ENCODE results near the gene ZNF326. TPM values are rescaled to one million over a fixed set of nuclear protein-coding genes. Genes with fewer than 3 reads are reported as not detected.

ZNF326 gene
- total and polyA plus RNA-seq, 2 of the 8 experiments (the other 6 are each of a cell fraction or from before 2014, with no cell fraction given), result 12.2 to 30.6 TPM

DNA sequence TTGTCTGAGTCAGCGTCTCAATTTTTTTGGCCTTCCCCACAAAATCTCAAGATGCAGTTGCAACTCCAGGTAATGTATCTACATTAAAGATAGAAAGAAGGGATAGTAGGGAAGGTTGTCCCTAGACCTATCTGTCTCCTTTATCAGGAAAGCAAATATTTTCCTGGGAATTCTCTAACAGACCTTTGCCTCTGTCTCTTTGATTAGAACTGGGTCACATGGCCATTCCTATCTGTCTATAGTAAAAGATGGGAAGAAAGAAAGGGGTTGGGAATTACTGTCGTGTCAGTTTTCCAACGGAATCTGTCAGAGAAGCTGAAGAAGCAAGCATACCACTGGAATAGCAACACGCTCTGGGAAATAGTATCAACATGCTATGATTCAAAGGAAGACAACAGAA, 48.7 kb downstream of the ZNF326 start:
- WGBS, 2 experiments (ENCODE audit: extremely low coverage in 1 of 2, insufficient coverage in 1 of 2, insufficient read length in 1 of 2, insufficient replicate concordance in 2 of 2, low coverage in 1 of 2, low lambda C conversion rate in 2 of 2, missing lambda C conversion rate in 1 of 2), result 90% methylated on average over 4 of the region's 4 CpGs; no CpG with 5 or more reads in 1 of the 2 experiments
- FAIRE-seq, result no peak

More for the DNA sequence above, 48.7 kb downstream of the ZNF326 start:
- ChIA-PET POLR2A (ENCODE audit: partially characterized antibody) (interaction anchor here (0.7 kb wide), 1 partner anchor 9 kb away, joined by 4 read pairs; no protein-coding TSS in a partner anchor), CTCF (ENCODE audit: partially characterized antibody) (interaction anchor here (0.9 to 2.4 kb wide), 7 partner anchors 11 to 572 kb away, joined by 3 to 7 read pairs (median 5); no protein-coding TSS in a partner anchor)
- Histone ChIP-seq H3K27me3 (replicated peaks in 1 of 4; ENCODE audit: control insufficient read depth in 3 of 4, extremely low read depth in 1 of 4, insufficient read depth in 3 of 4, low read length in 3 of 4) (no peaks in the 10 kb centered on the region), H3K23ac (ENCODE audit: insufficient read length) (no peak overlapping the region), H3K79me1 (ENCODE audit: low read depth, low read length) (no peaks in the 10 kb centered on the region), H3K14ac (ENCODE audit: insufficient read length) (no peak overlapping the region), H4K91ac (replicated peaks; ENCODE audit: insufficient read length, low read length) (no peak overlapping the region), H4K5ac (ENCODE audit: insufficient read length, low read depth, low read length) (no peak overlapping the region), H2BK120ac (replicated peaks; ENCODE audit: low read depth, low read length) (no peak overlapping the region), H3K9ac (replicated peaks in 1 of 4; ENCODE audit: extremely low read depth in 1 of 4, low read depth in 3 of 4, low read length in 3 of 4) (no peak overlapping the region; a peak in 1 of 7 replicates), H3K4me3 (ENCODE audit: extremely low read depth in 1 of 4, insufficient read depth in 2 of 4, low read depth in 3 of 4, low read length in 4 of 4) (no peak overlapping the region), H3K27ac (ENCODE audit: low read depth, low read length) (no peak overlapping the region), H3K9me3 (ENCODE audit: insufficient read depth in 2 of 2, low read depth in 1 of 2, low read length in 1 of 2) (no peaks in the 10 kb centered on the region), H3K18ac (ENCODE audit: extremely low read depth, low read length) (no peak overlapping the region), H4K20me1 (replicated peaks in 1 of 2; ENCODE audit: control insufficient read depth in 1 of 2, insufficient read depth in 2 of 2, low read length in 2 of 2) (no peaks in the 10 kb centered on the region), H2BK5ac (ENCODE audit: low read depth, low read length) (no peak overlapping the region), H2BK15ac (ENCODE audit: low read length) (no peak overlapping the region), H2BK20ac (ENCODE audit: low read length) (no peak overlapping the region), H4K8ac (ENCODE audit: extremely low read depth, insufficient read depth, low read length) (no peak overlapping the region), H3K36me3 (ENCODE audit: control insufficient read depth in 2 of 4, insufficient read depth in 4 of 4, low read length in 3 of 4) (no peaks in the 10 kb centered on the region), H3K56ac (replicated peaks; ENCODE audit: insufficient read length, low read depth, low read length) (no peak overlapping the region), H2AFZ (ENCODE audit: low read length) (no peak overlapping the region), H2AK5ac (ENCODE audit: low read depth, low read length) (no peak overlapping the region), H3K4ac (replicated peaks; ENCODE audit: insufficient read length, low read depth, low read length) (no peak overlapping the region), H2BK12ac (ENCODE audit: low read depth, low read length) (no peak overlapping the region), H3K4me1 (replicated peaks in 1 of 4; ENCODE audit: control insufficient read depth in 3 of 4, insufficient read depth in 4 of 4, low read length in 3 of 4) (no peaks in the 10 kb centered on the region), H3K4me2 (ENCODE audit: insufficient read depth in 1 of 2, low read depth in 2 of 2, low read length in 2 of 2) (no peak overlapping the region), H3K79me2 (ENCODE audit: control insufficient read depth in 1 of 2, insufficient read depth in 2 of 2, low read length in 2 of 2) (no peaks in the 10 kb centered on the region), H3K23me2 (ENCODE audit: low read depth, low read length) (peaks cover 1% of the 10 kb centered on the region; the same call in 1 of the 2 replicates)
- no peak for TF ChIP-seq KDM4A (IDR thresholded peaks at IDR 0.05; ENCODE audit: low read depth, low read length, severe bottlenecking)
- no peak for TF ChIP-seq POLR2A (IDR thresholded peaks at IDR 0.05; ENCODE audit: control extremely low read depth in 1 of 2, low read depth in 2 of 2, low read length in 2 of 2)
- no peak for TF ChIP-seq TBP (IDR thresholded peaks at IDR 0.05; ENCODE audit: low read depth, low read length)
- DNase-seq (ENCODE audit: low read depth in 1 of 2, low spot score in 2 of 2), result no peak

All from H1 (cell line).